ENCODE measurements around the gene TINAG.

DNA sequence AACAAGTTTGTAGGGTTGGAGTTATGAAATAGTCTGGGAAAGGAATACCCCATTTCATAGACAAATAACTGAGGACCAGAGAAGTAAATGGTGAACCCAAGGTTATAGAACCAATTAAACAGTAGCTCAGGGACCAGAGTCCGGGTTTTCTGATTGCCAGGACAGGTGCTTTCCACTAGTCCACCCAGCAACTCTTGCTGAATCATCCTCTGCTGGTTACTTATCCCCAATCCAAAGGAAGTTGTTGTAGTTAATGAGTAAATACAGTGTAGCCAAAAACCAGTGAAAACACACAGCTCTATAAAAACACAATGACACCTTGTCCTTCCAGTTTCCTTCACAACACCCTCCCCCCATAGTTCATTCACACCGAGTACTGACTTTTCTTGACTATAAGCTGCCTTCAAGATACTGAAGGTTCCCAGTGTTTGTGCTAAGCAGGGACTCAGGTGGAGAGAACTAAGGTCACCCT is 766 bp upstream of the TINAG start:
- TF ChIP-seq, protein P1, sequence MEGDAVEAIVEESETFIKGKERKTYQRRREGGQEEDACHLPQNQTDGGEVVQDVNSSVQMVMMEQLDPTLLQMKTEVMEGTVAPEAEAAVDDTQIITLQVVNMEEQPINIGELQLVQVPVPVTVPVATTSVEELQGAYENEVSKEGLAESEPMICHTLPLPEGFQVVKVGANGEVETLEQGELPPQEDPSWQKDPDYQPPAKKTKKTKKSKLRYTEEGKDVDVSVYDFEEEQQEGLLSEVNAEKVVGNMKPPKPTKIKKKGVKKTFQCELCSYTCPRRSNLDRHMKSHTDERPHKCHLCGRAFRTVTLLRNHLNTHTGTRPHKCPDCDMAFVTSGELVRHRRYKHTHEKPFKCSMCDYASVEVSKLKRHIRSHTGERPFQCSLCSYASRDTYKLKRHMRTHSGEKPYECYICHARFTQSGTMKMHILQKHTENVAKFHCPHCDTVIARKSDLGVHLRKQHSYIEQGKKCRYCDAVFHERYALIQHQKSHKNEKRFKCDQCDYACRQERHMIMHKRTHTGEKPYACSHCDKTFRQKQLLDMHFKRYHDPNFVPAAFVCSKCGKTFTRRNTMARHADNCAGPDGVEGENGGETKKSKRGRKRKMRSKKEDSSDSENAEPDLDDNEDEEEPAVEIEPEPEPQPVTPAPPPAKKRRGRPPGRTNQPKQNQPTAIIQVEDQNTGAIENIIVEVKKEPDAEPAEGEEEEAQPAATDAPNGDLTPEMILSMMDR (IDR thresholded peaks at IDR 0.05) = no peak
- TF ChIP-seq POLR2A (IDR thresholded peaks at IDR 0.05) = no peak

All from thyroid gland (tissue), 4 donors.